ENCODE results near the gene PRM1. TPM values are rescaled to one million over a fixed set of nuclear protein-coding genes. Genes with fewer than 3 reads are reported as not detected.

PRM1 gene
- total and polyA plus RNA-seq, 8 donors: not detected

GRCh38 chr16:11289202-11289601 lies 8.1 kb upstream of the PRM1 start:
- H3K27me3 ChIP-seq: no peaks in the 10 kb centered on the region
- H3K9me3 ChIP-seq: no peaks in the 10 kb centered on the region
- H3K4me1 ChIP-seq: no peaks in the 10 kb centered on the region
- no peaks in the 10 kb centered on the region for H3K36me3 ChIP-seq
- DNase-seq: no peak
- H3K27ac ChIP-seq: no peak overlapping the region
- TF ChIP-seq CTCF (IDR thresholded peaks at IDR 0.05) (no peak), EP300 (IDR thresholded peaks at IDR 0.05) (no peak), POLR2AphosphoS5 (IDR thresholded peaks at IDR 0.05) (no peak), POLR2A (IDR thresholded peaks at IDR 0.05) (no peak)
- 95 to 100% (median 98%) methylated on average over 2 of the region's 2 CpGs for WGBS, 5 donors
- intact Hi-C loops (cut with DNase I; ENCODE audit: low total_unique reads): no loop called here
- H3K4me3 ChIP-seq: no peak overlapping the region

- 80 to 93% (median 85%) methylated on average over 2 of the region's 2 CpGs for WGBS, 5 donors
- Histone ChIP-seq H3K9me3 (no peaks in the 10 kb centered on the region), H3K27me3 (no peaks in the 10 kb centered on the region), H3K4me1 (no peaks in the 10 kb centered on the region), H3K27ac (no peak overlapping the region), H3K36me3 (no peaks in the 10 kb centered on the region), H3K4me3 (no peak overlapping the region)
- TF ChIP-seq EP300 (IDR thresholded peaks at IDR 0.05): no peak
- no peak for TF ChIP-seq POLR2AphosphoS5 (IDR thresholded peaks at IDR 0.05)
- no peak for TF ChIP-seq POLR2A (IDR thresholded peaks at IDR 0.05)
- no peak for TF ChIP-seq CTCF (IDR thresholded peaks at IDR 0.05)
- intact Hi-C loops (cut with DNase I; ENCODE audit: low total_unique reads): no loop called here
- DNase-seq: no peak
Measured at GRCh38 chr16:11285842-11286241, 4.7 kb upstream of the PRM1 start.

- Histone ChIP-seq H3K9me3 (no peaks in the 10 kb centered on the region), H3K36me3 (no peaks in the 10 kb centered on the region), H3K27me3 (no peaks in the 10 kb centered on the region), H3K27ac (no peak overlapping the region), H3K4me1 (peaks cover 12 to 14% (median 13%) of the 10 kb centered on the region in 4 donors), H3K4me3 (no peak overlapping the region)
- intact Hi-C loops (cut with DNase I; ENCODE audit: low total_unique reads): no loop called here
- WGBS, 5 donors: 71 to 77% (median 72%) methylated on average over 4 of the region's 4 CpGs
- DNase-seq: no peak
- TF ChIP-seq EP300 (IDR thresholded peaks at IDR 0.05) (no peak), POLR2AphosphoS5 (IDR thresholded peaks at IDR 0.05) (no peak)
Measured at GRCh38 chr16:11283820-11284248, 2.7 kb upstream of the PRM1 start.

- WGBS, 5 donors: 66 to 74% (median 73%) methylated on average over 7 of the region's 7 CpGs
- intact Hi-C loops (cut with DNase I; ENCODE audit: low total_unique reads): no loop called here
- H3K4me1 ChIP-seq: peaks cover 13 to 15% (median 14%) of the 10 kb centered on the region in 4 donors
Measured at GRCh38 chr16:11278681-11279628, 2.2 kb downstream of the PRM1 start.

More at GRCh38 chr16:11278681-11279628, 2.2 kb downstream of the PRM1 start:
- no peak overlapping the region for H3K4me3 ChIP-seq
- no peak for DNase-seq
- no peak for TF ChIP-seq POLR2A (IDR thresholded peaks at IDR 0.05)
- TF ChIP-seq EP300 (IDR thresholded peaks at IDR 0.05): no peak
- TF ChIP-seq CTCF (IDR thresholded peaks at IDR 0.05): no peak
- TF ChIP-seq POLR2AphosphoS5 (IDR thresholded peaks at IDR 0.05): no peak
- H3K36me3 ChIP-seq: no peaks in the 10 kb centered on the region
- H3K27ac ChIP-seq: peak overlapping the region in 1 of 5 donors; percentile 38
- H3K27me3 ChIP-seq: no peaks in the 10 kb centered on the region
- H3K9me3 ChIP-seq: no peaks in the 10 kb centered on the region
